Neural crest cell (in vitro differentiated cells): Measurements from ENCODE around the gene KCNJ11. TPM values are rescaled to one million over a fixed set of nuclear protein-coding genes. Genes with fewer than 3 reads are reported as not detected.

Source experiments
- DNase-seq: peaks from one replicate; pipeline ENCODE4 v3.0.0; 2021; ENCODE audit warnings: low read depth, mixed read lengths, low spot score
- H3K27ac Mint-ChIP-seq: one replicate; pipeline ENCODE4 v1.8.0; 2021; ENCODE audit warnings: mild to moderate bottlenecking, mixed read lengths; ENCODE audit not compliant: unreplicated experiment
- H3K27me3 Mint-ChIP-seq: 2 replicates; pipeline ENCODE4 v1.8.0; 2021; ENCODE audit warnings: low read depth, mild to moderate bottlenecking, mixed read lengths
- H3K36me3 Mint-ChIP-seq: 2 replicates; pipeline ENCODE4 v1.8.0; 2021; ENCODE audit warnings: low read depth, mild to moderate bottlenecking, mixed read lengths
- H3K4me1 Mint-ChIP-seq: 2 replicates; pipeline ENCODE4 v1.8.0; 2021; ENCODE audit warnings: mixed read lengths
- H3K4me3 Mint-ChIP-seq: one replicate; pipeline ENCODE4 v1.8.0; 2021; ENCODE audit warnings: mild to moderate bottlenecking, mixed read lengths
- H3K9me3 Mint-ChIP-seq: 2 replicates; pipeline ENCODE4 v1.8.0; 2021; ENCODE audit warnings: mixed read lengths
- CTCF ChIP-seq: fragments of 200-600 bp; sonication (generic); conservative IDR thresholded peaks from 2 replicates; pipeline ENCODE4 v1.5.0; 2021; ENCODE audit warnings: antibody characterized with exemption, mild to moderate bottlenecking
- total RNA-seq: library from RNA; stranded (reverse); gene quantifications from 2 replicates; pipeline ENCODE4 v1.2.1, GENCODE V29; 2021

KCNJ11 gene
- total RNA-seq, 1 donor from 2014 or later = 2.3 TPM

DNA sequence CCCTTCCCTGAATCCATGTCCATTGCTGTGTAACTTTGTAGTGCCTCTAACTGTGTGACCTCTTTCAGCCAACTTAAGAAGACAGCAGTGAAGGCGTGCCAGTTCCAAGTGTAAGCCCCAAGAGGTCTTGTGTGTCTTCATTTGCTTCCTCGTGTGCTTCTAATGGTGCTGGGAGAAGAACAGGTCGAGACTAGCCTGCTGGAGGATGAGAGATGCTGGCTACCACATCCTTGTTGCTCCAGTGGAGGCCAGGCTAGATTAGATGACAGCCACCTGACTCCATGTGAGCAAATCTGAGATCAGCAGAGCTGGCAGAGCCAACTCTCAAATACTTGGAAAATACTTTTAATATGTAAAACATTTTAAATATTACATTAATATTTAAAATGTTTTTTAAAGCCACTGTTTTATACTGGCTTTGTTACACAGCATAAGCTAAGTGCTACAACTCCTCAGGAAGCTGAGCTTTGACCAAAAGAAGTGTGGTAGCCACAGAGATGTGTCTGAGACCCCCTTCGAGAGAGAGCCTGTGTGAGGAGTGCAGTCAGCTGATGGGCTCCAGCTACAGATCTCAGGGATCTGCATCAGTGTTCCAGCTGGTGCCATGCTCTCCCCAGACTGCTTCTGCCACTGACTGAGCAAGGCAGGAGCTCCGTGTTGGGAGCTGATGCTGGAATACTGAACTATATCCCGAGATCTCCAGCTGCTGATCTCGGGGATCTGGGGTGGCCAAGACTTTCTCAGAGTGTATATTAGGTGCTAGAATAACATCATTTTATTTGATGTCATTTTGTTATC is 8.9 kb downstream of the KCNJ11 start:
- no peak for DNase-seq
- no peak for TF ChIP-seq CTCF
- H3K4me1 Mint-ChIP-seq = no peaks in the 10 kb centered on the region
- peaks cover 35% of the 10 kb centered on the region for H3K36me3 Mint-ChIP-seq
- no peaks in the 10 kb centered on the region for H3K27me3 Mint-ChIP-seq
- peaks cover 3% of the 10 kb centered on the region for H3K9me3 Mint-ChIP-seq
- no peak overlapping the region for H3K27ac Mint-ChIP-seq
- H3K4me3 Mint-ChIP-seq = no peak overlapping the region

DNA sequence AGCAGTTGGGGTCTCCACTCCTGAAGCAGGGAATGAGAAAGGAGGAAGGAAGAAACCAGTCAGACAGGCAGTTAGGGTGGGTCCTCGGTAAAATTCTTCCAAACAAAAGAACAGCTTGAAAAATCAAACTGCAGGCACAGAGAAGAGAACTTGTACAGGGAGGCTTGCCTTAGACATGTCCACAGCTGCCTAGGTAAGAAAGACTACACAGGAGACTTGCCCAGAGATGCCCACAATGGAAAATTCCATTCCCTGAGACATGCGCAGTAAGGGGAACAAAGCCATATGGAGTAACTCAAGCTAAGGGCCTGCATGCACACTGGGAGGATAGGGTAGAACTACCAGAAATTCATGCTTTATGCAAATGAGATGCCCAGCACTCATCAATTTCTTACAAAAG is 9.8 kb downstream of the KCNJ11 start:
- H3K27ac Mint-ChIP-seq = no peak overlapping the region
- DNase-seq = no peak
- peaks cover 6% of the 10 kb centered on the region for H3K9me3 Mint-ChIP-seq
- H3K36me3 Mint-ChIP-seq = peaks cover 43% of the 10 kb centered on the region
- TF ChIP-seq CTCF = no peak
- no peaks in the 10 kb centered on the region for H3K4me1 Mint-ChIP-seq
- no peak overlapping the region for H3K4me3 Mint-ChIP-seq
- no peaks in the 10 kb centered on the region for H3K27me3 Mint-ChIP-seq

DNA sequence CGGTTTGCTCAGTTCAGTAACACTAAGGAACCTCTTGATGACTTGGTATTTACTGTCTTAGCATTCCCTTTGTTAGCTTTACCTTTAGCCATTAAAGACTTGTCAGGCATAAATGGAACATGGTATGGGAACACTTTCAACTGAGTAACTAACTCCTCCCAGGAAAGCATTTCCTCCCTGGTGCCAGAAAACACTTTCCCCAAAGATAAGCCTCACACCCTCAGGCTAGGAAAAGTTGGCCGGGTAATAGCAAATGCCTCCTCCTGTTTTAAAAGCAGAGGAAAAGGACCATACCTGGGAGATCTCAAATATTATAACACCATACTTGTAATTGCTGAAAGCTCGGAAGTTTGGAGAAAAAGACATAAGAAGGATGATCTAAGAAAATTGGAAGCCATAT is 12.0 kb downstream of the KCNJ11 start:
- H3K4me1 Mint-ChIP-seq = no peaks in the 10 kb centered on the region
- H3K9me3 Mint-ChIP-seq = peaks cover 15% of the 10 kb centered on the region
- H3K4me3 Mint-ChIP-seq = no peak overlapping the region
- no peak for TF ChIP-seq CTCF
- no peak for DNase-seq
- H3K27me3 Mint-ChIP-seq = no peaks in the 10 kb centered on the region
- H3K36me3 Mint-ChIP-seq = peaks cover 65% of the 10 kb centered on the region
- H3K27ac Mint-ChIP-seq = no peak overlapping the region

GRCh38 chr11:17375547-17375946 is 12.9 kb downstream of the KCNJ11 start:
- DNase-seq = no peak
- no peak overlapping the region for H3K27ac Mint-ChIP-seq
- no peak for TF ChIP-seq CTCF
- H3K9me3 Mint-ChIP-seq = peaks cover 23% of the 10 kb centered on the region
- H3K36me3 Mint-ChIP-seq = peaks cover 75% of the 10 kb centered on the region
- no peaks in the 10 kb centered on the region for H3K4me1 Mint-ChIP-seq
- no peak overlapping the region for H3K4me3 Mint-ChIP-seq
- no peaks in the 10 kb centered on the region for H3K27me3 Mint-ChIP-seq

DNA sequence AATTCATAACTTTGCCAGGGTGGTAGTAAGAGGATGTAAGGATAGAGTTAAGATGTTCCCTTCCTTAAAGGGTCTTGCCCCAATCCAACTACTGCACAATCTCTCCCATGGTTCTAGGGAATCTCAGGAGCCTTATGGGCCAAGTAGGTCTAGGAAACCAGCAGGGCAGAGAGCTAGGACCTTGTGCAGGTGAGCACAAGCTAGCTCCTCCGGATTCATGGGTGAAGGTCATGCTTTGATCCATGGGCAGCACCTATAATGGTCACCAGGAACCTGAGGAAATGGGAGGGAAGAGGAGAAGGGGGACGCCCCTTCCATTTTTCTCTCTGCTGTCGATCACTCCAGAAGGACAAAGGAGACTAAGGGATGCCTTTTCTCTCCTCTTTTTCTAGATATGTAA is 16.8 kb downstream of the KCNJ11 start:
- Mint-ChIP-seq H3K27ac (no peak overlapping the region), H3K9me3 (peaks cover 33% of the 10 kb centered on the region), H3K4me3 (no peak overlapping the region), H3K27me3 (no peaks in the 10 kb centered on the region), H3K4me1 (no peaks in the 10 kb centered on the region), H3K36me3 (peaks cover 87% of the 10 kb centered on the region)
- no peak for DNase-seq
- TF ChIP-seq CTCF = no peak
